H9 (cell line): ENCODE measurements around the gene SYNGR2. TPM values are rescaled to one million over a fixed set of nuclear protein-coding genes. Genes with fewer than 3 reads are reported as not detected.

Experiments
- DNase-seq: peaks from one replicate; pipeline ENCODE4 v3.0.0-alpha.2; 2017
- H2AFZ ChIP-seq: one replicate; pipeline ENCODE4 v1.6.1; 2013; ENCODE audit warnings: mild to moderate bottlenecking, low read length, control low read depth, moderate library complexity
- H2AK5ac ChIP-seq: 2 replicates; pipeline ENCODE4 v1.6.1; 2013; ENCODE audit warnings: low read length, control low read depth, mixed read lengths; ENCODE audit not compliant: insufficient read length
- H2BK120ac ChIP-seq: one replicate; pipeline ENCODE4 v1.6.1; 2013; ENCODE audit warnings: low read depth, mild to moderate bottlenecking, low read length, control low read depth, inconsistent platforms; ENCODE audit not compliant: poor library complexity, severe bottlenecking
- H2BK12ac ChIP-seq: 2 replicates; pipeline ENCODE4 v1.6.1; 2013; ENCODE audit warnings: low read length, control low read depth, mixed read lengths, low read depth; ENCODE audit not compliant: insufficient read length
- H2BK15ac ChIP-seq: 2 replicates; pipeline ENCODE4 v1.6.1; 2013; ENCODE audit warnings: low read depth, low read length, control low read depth
- H2BK20ac ChIP-seq: one replicate; pipeline ENCODE4 v1.6.1; 2013; ENCODE audit warnings: low read depth, mild to moderate bottlenecking, low read length, control low read depth, inconsistent platforms; ENCODE audit not compliant: poor library complexity, severe bottlenecking
- H2BK5ac ChIP-seq: 2 replicates; pipeline ENCODE4 v1.6.1; 2013; ENCODE audit warnings: low read length, control low read depth, mixed read lengths; ENCODE audit not compliant: insufficient read length
- H3K14ac ChIP-seq: 2 replicates; pipeline ENCODE4 v1.6.1; 2013; ENCODE audit warnings: low read length, control low read depth; ENCODE audit not compliant: insufficient read depth
- H3K18ac ChIP-seq: 2 replicates; pipeline ENCODE4 v1.6.1; 2013; ENCODE audit warnings: low read depth, mild to moderate bottlenecking, mixed read lengths, low read length, control low read depth; ENCODE audit not compliant: insufficient read length
- H3K23ac ChIP-seq: 2 replicates; pipeline ENCODE4 v1.6.1; 2013; ENCODE audit warnings: low read length, control low read depth, mixed read lengths, low read depth; ENCODE audit not compliant: insufficient read length
- H3K23me2 ChIP-seq: 2 replicates; pipeline ENCODE4 v1.6.1; 2013; ENCODE audit warnings: low read depth, mild to moderate bottlenecking, mixed read lengths, low read length, control low read depth; ENCODE audit not compliant: insufficient read length, poor library complexity, severe bottlenecking
- H3K27ac ChIP-seq: 2 replicates; pipeline ENCODE4 v1.5.1; 2013; ENCODE audit warnings: low read length, control low read depth, mixed read lengths, low read depth; ENCODE audit not compliant: insufficient read length
- H3K27me3 ChIP-seq: 2 replicates; pipeline ENCODE4 v1.6.1; 2013; ENCODE audit warnings: low read length, control low read depth, inconsistent platforms; ENCODE audit not compliant: insufficient read depth
- H3K4ac ChIP-seq: 2 replicates; pipeline ENCODE4 v1.6.1; 2013; ENCODE audit warnings: low read depth, mild to moderate bottlenecking, control low read depth, inconsistent platforms, low read length, moderate library complexity
- H3K4me1 ChIP-seq: 2 replicates; pipeline ENCODE4 v1.6.1; 2013; ENCODE audit warnings: low read length, control low read depth, inconsistent platforms; ENCODE audit not compliant: insufficient read depth
- H3K4me2 ChIP-seq: 2 replicates; pipeline ENCODE4 v1.6.1; 2013; ENCODE audit warnings: low read length, control low read depth, mixed read lengths; ENCODE audit not compliant: insufficient read length, insufficient read depth
- H3K56ac ChIP-seq: 2 replicates; pipeline ENCODE4 v1.6.1; 2013; ENCODE audit warnings: low read depth, mild to moderate bottlenecking, mixed read lengths, low read length, control low read depth; ENCODE audit not compliant: insufficient read length
- H3K79me1 ChIP-seq: 2 replicates; pipeline ENCODE4 v1.6.1; 2013; ENCODE audit warnings: low read depth, mild to moderate bottlenecking, moderate library complexity, low read length, control low read depth, inconsistent platforms; ENCODE audit not compliant: insufficient read depth, poor library complexity, severe bottlenecking
- H3K79me2 ChIP-seq: 2 replicates; pipeline ENCODE4 v1.6.1; 2013; ENCODE audit warnings: low read length, control low read depth, inconsistent platforms; ENCODE audit not compliant: insufficient read depth
- H3K9ac ChIP-seq: 2 replicates; pipeline ENCODE4 v1.6.1; 2013; ENCODE audit warnings: low read length, control low read depth, mixed read lengths; ENCODE audit not compliant: insufficient read length; ENCODE audit errors: extremely low read depth
- H3K9me3 ChIP-seq: one replicate; pipeline ENCODE4 v1.6.1; 2013; ENCODE audit warnings: low read depth, low read length, inconsistent platforms; ENCODE audit not compliant: control insufficient read depth
- H3T11ph ChIP-seq: one replicate; pipeline ENCODE4 v1.6.1; 2013; ENCODE audit warnings: mild to moderate bottlenecking, low read length, control low read depth, inconsistent platforms
- H4K20me1 ChIP-seq: one replicate; pipeline ENCODE4 v1.6.1; 2013; ENCODE audit not compliant: control insufficient read depth, insufficient read length, insufficient read depth
- H4K5ac ChIP-seq: 2 replicates; pipeline ENCODE4 v1.6.1; 2013; ENCODE audit warnings: low read depth, mild to moderate bottlenecking, mixed read lengths, low read length, control low read depth; ENCODE audit not compliant: insufficient read length
- H4K8ac ChIP-seq: replicated peaks from 2 replicates; pipeline ENCODE4 v1.6.1; 2013; ENCODE audit warnings: low read length, control low read depth, mixed read lengths, low read depth; ENCODE audit not compliant: insufficient read length
- H4K91ac ChIP-seq: 2 replicates; pipeline ENCODE4 v1.6.1; 2013; ENCODE audit warnings: low read depth, mild to moderate bottlenecking, moderate library complexity, mixed read lengths, low read length, control low read depth; ENCODE audit not compliant: insufficient read length
- H3K27ac Mint-ChIP-seq, 3 experiments: 2 replicates in 2 of 3; 3 replicates in 1 of 3; pipeline ENCODE4 v1.8.0; 2020 to 2021; ENCODE audit warnings: mixed read lengths in 3 of 3, mild to moderate bottlenecking in 1 of 3, moderate library complexity in 1 of 3
- H3K27me3 Mint-ChIP-seq: 2 replicates; pipeline ENCODE4 v1.8.0; 2021; ENCODE audit warnings: low read depth, mild to moderate bottlenecking, moderate library complexity, mixed read lengths
- H3K36me3 Mint-ChIP-seq, 3 experiments: 2 replicates in 2 of 3; 3 replicates in 1 of 3; pipeline ENCODE4 v1.8.0; 2020 to 2021; ENCODE audit warnings: low read depth in 3 of 3, mixed read lengths in 3 of 3; ENCODE audit not compliant: insufficient read depth in 1 of 3
- H3K4me1 Mint-ChIP-seq, 2 experiments: 2 replicates each; pipeline ENCODE4 v1.8.0; 2020; ENCODE audit warnings: mixed read lengths in 2 of 2
- H3K4me3 Mint-ChIP-seq, 2 experiments: 2 replicates in 1 of 2; 3 replicates in 1 of 2; pipeline ENCODE4 v1.8.0; 2020 to 2021; ENCODE audit warnings: mild to moderate bottlenecking in 2 of 2, mixed read lengths in 2 of 2, moderate library complexity in 1 of 2
- H3K9me3 Mint-ChIP-seq, 2 experiments: 2 replicates in 1 of 2; 3 replicates in 1 of 2; pipeline ENCODE4 v1.8.0; 2020; ENCODE audit warnings: mild to moderate bottlenecking in 2 of 2, mixed read lengths in 2 of 2, moderate library complexity in 1 of 2
- CTCF ChIP-seq: fragments of 200-600 bp; sonication (generic); conservative IDR thresholded peaks from 3 replicates; pipeline ENCODE4 v1.8.0; 2021; ENCODE audit warnings: antibody characterized with exemption, mild to moderate bottlenecking
- WGBS: extraction: QIAGEN DNeasy Blood & Tissue Kit; methylation state at CpG from one replicate; pipeline ENCODE4 v1.1.7; 2013; ENCODE audit warnings: missing lambda C conversion rate, low lambda C conversion rate, mixed read lengths; ENCODE audit not compliant: insufficient read length; ENCODE audit errors: extremely low coverage; 5-methylcytosine and 5-hydroxymethylcytosine counted together
- total RNA-seq: library from RNA; stranded (reverse); gene quantifications from 2 replicates; pipeline ENCODE4 v1.2.1, GENCODE V29; 2021

Gene SYNGR2
- total RNA-seq, 1 experiment from 2014 or later, result 41.0 TPM

- no peak for TF ChIP-seq CTCF
- Histone ChIP-seq H3T11ph (no peak overlapping the region), H4K5ac (no peak overlapping the region), H2BK20ac (no peak overlapping the region), H3K9me3 (no peaks in the 10 kb centered on the region), H4K91ac (no peak overlapping the region), H3K9ac (no peak overlapping the region), H4K20me1 (no peaks in the 10 kb centered on the region), H3K79me2 (no peaks in the 10 kb centered on the region), H3K18ac (peak overlapping the region; percentile 1), H3K4ac (no peak overlapping the region), H2BK12ac (no peak overlapping the region), H2BK120ac (no peak overlapping the region), H2AFZ (no peak overlapping the region), H3K4me2 (no peak overlapping the region), H3K4me1 (peaks cover 9% of the 10 kb centered on the region; the same call in 1 of the 2 replicates), H3K23ac (no peak overlapping the region), H4K8ac (no peak overlapping the region), H3K23me2 (peaks cover 3% of the 10 kb centered on the region), H3K14ac (no peak overlapping the region; the same call in 1 of the 2 replicates), H3K27me3 (no peaks in the 10 kb centered on the region; the same call in 1 of the 2 replicates), H3K79me1 (no peaks in the 10 kb centered on the region), H3K56ac (no peak overlapping the region), H2BK5ac (no peak overlapping the region), H3K27ac (no peak overlapping the region), H2AK5ac (no peak overlapping the region), H2BK15ac (no peak overlapping the region)
- Mint-ChIP-seq H3K36me3 (no peaks in the 10 kb centered on the region; a peak in 1 of 7 replicates), H3K4me3 (no peak overlapping the region; a peak in 1 of 5 replicates), H3K4me1 (peaks cover 24 to 25% of the 10 kb centered on the region in 2 experiments), H3K27me3 (peaks cover 23% of the 10 kb centered on the region), H3K9me3 (no peaks in the 10 kb centered on the region; a peak in 2 of 5 replicates), H3K27ac (no peak overlapping the region)
- WGBS, result no CpG with 5 or more reads among the region's 30 CpGs
- no peak for DNase-seq
Measured at GRCh38 chr17:78133179-78133951, 35.0 kb upstream of the SYNGR2 start.
